Glutamatergic neuron (in vitro differentiated cells): ENCODE data around the gene PRSS23. TPM values are rescaled to one million over a fixed set of nuclear protein-coding genes. Genes with fewer than 3 reads are reported as not detected.

Experiments used
- DNase-seq: peaks from one replicate; pipeline ENCODE4 v3.0.0; 2022
- H3K27ac Mint-ChIP-seq: one replicate; pipeline ENCODE4 v1.8.0; 2020; ENCODE audit warnings: mild to moderate bottlenecking, mixed read lengths, inconsistent platforms; ENCODE audit not compliant: unreplicated experiment
- H3K27me3 Mint-ChIP-seq: one replicate; pipeline ENCODE4 v1.8.0; 2020; ENCODE audit warnings: mild to moderate bottlenecking, moderate library complexity, mixed read lengths, inconsistent platforms; ENCODE audit not compliant: unreplicated experiment
- H3K36me3 Mint-ChIP-seq: one replicate; pipeline ENCODE4 v1.8.0; 2020; ENCODE audit warnings: mild to moderate bottlenecking, mixed read lengths, inconsistent platforms; ENCODE audit not compliant: unreplicated experiment
- H3K4me1 Mint-ChIP-seq: one replicate; pipeline ENCODE4 v1.8.0; 2020; ENCODE audit warnings: mild to moderate bottlenecking, low read depth, mixed read lengths, inconsistent platforms; ENCODE audit not compliant: unreplicated experiment
- H3K4me3 Mint-ChIP-seq: one replicate; pipeline ENCODE4 v1.8.0; 2020; ENCODE audit warnings: mild to moderate bottlenecking, mixed read lengths, inconsistent platforms; ENCODE audit not compliant: unreplicated experiment
- H3K9me3 Mint-ChIP-seq: one replicate; pipeline ENCODE4 v1.8.0; 2020; ENCODE audit warnings: mild to moderate bottlenecking, moderate library complexity, mixed read lengths, inconsistent platforms; ENCODE audit not compliant: unreplicated experiment
- total RNA-seq: library from RNA; stranded (reverse); fragmentation: NEBNext Ultra II Directional; extraction: Animal tissue kit (Norgen Biotek cat#: 25700); gene quantifications from one replicate; pipeline ENCODE4 v1.2.1, GENCODE V29; 2021; ENCODE audit not compliant: unreplicated experiment
- TF ChIP-seq, protein P1 (sequence below): fragments of 200-600 bp; sonication (generic); IDR thresholded peaks from one replicate; pipeline ENCODE4 v1.5.0; 2021; ENCODE audit not compliant: partially characterized antibody, unreplicated experiment

Gene PRSS23
- total RNA-seq, 1 donor from 2014 or later: 20.2 TPM

DNA sequence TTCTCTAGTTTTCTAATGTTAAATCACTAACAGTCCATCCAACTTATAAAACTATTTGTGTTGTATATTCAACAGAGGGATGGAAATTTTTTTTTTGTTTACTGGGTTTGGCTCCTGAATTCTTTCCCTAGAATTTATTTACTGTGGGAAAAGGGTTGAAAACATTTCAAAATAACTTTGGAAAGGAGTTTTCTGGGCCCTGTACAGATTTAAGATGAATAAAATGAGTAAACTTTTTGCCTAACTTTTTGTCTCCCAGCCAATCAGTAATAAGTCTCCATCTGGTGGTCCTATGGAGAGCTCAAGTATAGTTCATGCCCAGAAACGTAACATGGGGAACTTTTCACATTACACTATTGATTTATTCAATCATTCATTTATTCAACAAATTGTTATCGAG is 16.7 kb upstream of the PRSS23 start:
- Mint-ChIP-seq H3K27ac (no peak overlapping the region), H3K9me3 (no peaks in the 10 kb centered on the region), H3K36me3 (no peaks in the 10 kb centered on the region), H3K4me1 (no peaks in the 10 kb centered on the region), H3K27me3 (no peaks in the 10 kb centered on the region), H3K4me3 (no peak overlapping the region)
- TF ChIP-seq, protein P1, sequence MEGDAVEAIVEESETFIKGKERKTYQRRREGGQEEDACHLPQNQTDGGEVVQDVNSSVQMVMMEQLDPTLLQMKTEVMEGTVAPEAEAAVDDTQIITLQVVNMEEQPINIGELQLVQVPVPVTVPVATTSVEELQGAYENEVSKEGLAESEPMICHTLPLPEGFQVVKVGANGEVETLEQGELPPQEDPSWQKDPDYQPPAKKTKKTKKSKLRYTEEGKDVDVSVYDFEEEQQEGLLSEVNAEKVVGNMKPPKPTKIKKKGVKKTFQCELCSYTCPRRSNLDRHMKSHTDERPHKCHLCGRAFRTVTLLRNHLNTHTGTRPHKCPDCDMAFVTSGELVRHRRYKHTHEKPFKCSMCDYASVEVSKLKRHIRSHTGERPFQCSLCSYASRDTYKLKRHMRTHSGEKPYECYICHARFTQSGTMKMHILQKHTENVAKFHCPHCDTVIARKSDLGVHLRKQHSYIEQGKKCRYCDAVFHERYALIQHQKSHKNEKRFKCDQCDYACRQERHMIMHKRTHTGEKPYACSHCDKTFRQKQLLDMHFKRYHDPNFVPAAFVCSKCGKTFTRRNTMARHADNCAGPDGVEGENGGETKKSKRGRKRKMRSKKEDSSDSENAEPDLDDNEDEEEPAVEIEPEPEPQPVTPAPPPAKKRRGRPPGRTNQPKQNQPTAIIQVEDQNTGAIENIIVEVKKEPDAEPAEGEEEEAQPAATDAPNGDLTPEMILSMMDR: no peak
- DNase-seq: no peak

DNA sequence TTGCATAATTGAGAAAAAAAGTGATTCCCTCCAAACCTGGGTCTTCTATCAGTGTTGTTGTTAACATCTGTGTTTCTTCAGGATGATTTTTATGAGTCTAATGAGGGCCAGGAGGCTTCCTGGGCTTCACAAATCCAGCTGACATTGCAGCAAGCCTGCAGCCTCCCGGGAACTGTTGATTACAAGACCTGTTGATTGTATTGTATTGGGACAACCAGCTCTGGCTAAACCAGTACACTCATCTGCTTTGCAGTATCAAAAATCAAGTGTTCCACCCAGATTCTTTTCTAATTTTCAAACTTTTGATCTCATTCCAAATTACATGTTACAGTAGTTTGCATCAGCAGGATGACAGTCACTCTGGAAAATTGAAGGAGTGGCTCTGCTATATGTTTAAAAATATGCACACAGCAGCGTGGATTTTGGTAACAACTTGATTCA is 16.1 kb upstream of the PRSS23 start:
- TF ChIP-seq, protein P1: no peak
- no peak for DNase-seq
- no peak overlapping the region for H3K4me3 Mint-ChIP-seq
- no peaks in the 10 kb centered on the region for H3K36me3 Mint-ChIP-seq
- no peaks in the 10 kb centered on the region for H3K27me3 Mint-ChIP-seq
- no peak overlapping the region for H3K27ac Mint-ChIP-seq
- no peaks in the 10 kb centered on the region for H3K4me1 Mint-ChIP-seq
- H3K9me3 Mint-ChIP-seq: no peaks in the 10 kb centered on the region

DNA sequence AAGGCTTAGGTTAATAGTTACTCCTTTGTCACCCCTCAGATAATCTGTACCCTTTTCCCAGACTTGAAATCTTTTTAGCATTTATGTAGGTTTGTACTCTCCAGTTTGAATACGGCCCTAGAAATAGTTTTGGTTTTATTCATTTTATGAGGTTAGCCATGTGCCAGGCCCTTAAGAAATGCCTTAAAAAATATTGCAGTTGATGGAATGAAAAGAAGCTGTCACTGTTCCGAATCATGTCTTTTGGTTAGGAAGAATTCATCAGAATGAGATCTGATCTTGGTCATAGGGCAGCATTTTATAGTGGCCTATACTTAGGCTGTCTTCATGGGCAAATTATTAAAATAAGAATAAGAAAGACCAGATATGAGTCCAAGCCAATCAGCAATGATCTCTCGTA is 14.8 kb upstream of the PRSS23 start:
- Mint-ChIP-seq H3K27me3 (no peaks in the 10 kb centered on the region), H3K4me3 (no peak overlapping the region), H3K9me3 (no peaks in the 10 kb centered on the region), H3K27ac (no peak overlapping the region), H3K4me1 (no peaks in the 10 kb centered on the region), H3K36me3 (no peaks in the 10 kb centered on the region)
- TF ChIP-seq, protein P1: no peak
- DNase-seq: no peak

DNA sequence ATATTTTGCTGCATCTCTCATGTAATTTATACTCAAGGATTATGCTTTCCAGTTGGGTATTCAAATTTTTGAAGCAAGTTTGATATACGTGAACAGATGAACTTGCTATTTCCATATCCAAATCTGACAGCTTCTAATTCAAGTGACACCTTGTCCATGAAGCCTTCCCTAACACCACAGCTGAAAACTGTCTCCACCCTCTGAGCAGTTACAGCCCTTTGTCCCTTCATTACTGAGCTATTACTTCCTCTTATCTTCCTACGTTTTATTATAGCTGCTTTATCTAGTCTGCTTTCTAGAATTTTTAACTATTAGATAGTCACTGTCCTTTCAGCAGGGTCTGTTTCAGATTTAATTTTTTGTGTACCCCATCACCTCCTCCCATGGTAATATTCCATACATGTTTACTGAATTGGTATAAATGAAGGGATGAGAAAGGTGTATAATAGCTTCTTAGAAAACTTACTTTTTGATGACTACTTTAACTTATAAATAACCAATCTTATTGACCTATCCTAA is 13.3 kb upstream of the PRSS23 start:
- Mint-ChIP-seq H3K9me3 (no peaks in the 10 kb centered on the region), H3K4me1 (no peaks in the 10 kb centered on the region), H3K27me3 (no peaks in the 10 kb centered on the region), H3K4me3 (no peak overlapping the region), H3K36me3 (no peaks in the 10 kb centered on the region), H3K27ac (no peak overlapping the region)
- TF ChIP-seq, protein P1: no peak
- no peak for DNase-seq

DNA sequence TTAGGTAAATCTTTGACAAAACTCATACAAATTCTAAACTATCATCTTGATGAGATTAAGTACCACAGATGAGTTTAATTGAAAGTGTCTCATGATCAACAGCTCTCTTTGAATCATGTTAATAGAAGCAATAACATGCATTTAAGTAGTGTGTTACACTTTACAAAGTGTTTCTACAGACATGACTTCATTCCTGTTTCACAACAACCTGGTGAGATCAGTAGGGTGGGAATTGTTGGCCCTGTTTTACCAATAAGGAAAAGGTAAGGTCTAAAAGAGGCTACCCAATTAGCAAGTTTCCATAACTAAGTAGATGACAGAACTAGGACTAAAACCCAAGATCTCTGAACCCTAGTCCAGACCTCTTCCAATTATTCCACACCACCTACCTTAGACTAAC is 12.7 kb upstream of the PRSS23 start:
- Mint-ChIP-seq H3K9me3 (no peaks in the 10 kb centered on the region), H3K27me3 (peaks cover 2% of the 10 kb centered on the region), H3K4me1 (no peaks in the 10 kb centered on the region), H3K4me3 (no peak overlapping the region), H3K36me3 (no peaks in the 10 kb centered on the region), H3K27ac (no peak overlapping the region)
- no peak for DNase-seq
- TF ChIP-seq, protein P1: no peak
